Lower lobe of right lung (tissue), 2 donors: ENCODE measurements around the gene CORO2B. TPM values are rescaled to one million over a fixed set of nuclear protein-coding genes. Genes with fewer than 3 reads are reported as not detected.

ENCODE experiments used
- ATAC-seq, 2 donors: fragments of 200-7000 bp; cut with Tn5 transposase; one replicate each; pipeline ENCODE4 v1.9.1; 2020 to 2022; ENCODE audit warnings: mild to moderate bottlenecking in 2 of 2, moderate library complexity in 2 of 2
- DNase-seq: peaks from one replicate; pipeline ENCODE4 v3.0.0-alpha.2; 2020
- H3K27ac ChIP-seq: fragments of 200-600 bp; one replicate; pipeline ENCODE4 v1.8.0; 2022
- H3K27me3 ChIP-seq: fragments of 200-600 bp; one replicate; pipeline ENCODE4 v1.8.0; 2022; ENCODE audit warnings: low read depth
- H3K36me3 ChIP-seq: fragments of 200-600 bp; one replicate; pipeline ENCODE4 v1.8.0; 2022; ENCODE audit warnings: mild to moderate bottlenecking
- H3K4me1 ChIP-seq: fragments of 200-600 bp; one replicate; pipeline ENCODE4 v1.8.0; 2022
- H3K4me3 ChIP-seq: fragments of 200-600 bp; one replicate; pipeline ENCODE4 v1.8.0; 2022; ENCODE audit warnings: mild to moderate bottlenecking
- H3K9me3 ChIP-seq: fragments of 200-600 bp; one replicate; pipeline ENCODE4 v1.8.0; 2022
- intact Hi-C: fragments of 100-400 bp; cut with DNase I; formaldehyde crosslinking; loops from one replicate; pipeline ENCODE4 v1.11.0; 2022
- total RNA-seq: library from RNA; stranded (reverse); fragmentation: NEBNext Ultra II Directional; extraction: Animal tissue kit (Norgen Biotek cat#: 25700); gene quantifications from one replicate; pipeline ENCODE4 v1.2.1, GENCODE V29; 2021
- TF ChIP-seq, protein P1 (sequence below): fragments of 200-600 bp; IDR thresholded peaks from one replicate; pipeline ENCODE4 v1.8.0; 2022; ENCODE audit warnings: antibody characterized with exemption, mild to moderate bottlenecking
- donor health status: DM: no; HTN: yes; CAD: no; lungs with severe emphysema.

CORO2B gene
- total RNA-seq, 1 donor from 2014 or later: 6.8 TPM

DNA sequence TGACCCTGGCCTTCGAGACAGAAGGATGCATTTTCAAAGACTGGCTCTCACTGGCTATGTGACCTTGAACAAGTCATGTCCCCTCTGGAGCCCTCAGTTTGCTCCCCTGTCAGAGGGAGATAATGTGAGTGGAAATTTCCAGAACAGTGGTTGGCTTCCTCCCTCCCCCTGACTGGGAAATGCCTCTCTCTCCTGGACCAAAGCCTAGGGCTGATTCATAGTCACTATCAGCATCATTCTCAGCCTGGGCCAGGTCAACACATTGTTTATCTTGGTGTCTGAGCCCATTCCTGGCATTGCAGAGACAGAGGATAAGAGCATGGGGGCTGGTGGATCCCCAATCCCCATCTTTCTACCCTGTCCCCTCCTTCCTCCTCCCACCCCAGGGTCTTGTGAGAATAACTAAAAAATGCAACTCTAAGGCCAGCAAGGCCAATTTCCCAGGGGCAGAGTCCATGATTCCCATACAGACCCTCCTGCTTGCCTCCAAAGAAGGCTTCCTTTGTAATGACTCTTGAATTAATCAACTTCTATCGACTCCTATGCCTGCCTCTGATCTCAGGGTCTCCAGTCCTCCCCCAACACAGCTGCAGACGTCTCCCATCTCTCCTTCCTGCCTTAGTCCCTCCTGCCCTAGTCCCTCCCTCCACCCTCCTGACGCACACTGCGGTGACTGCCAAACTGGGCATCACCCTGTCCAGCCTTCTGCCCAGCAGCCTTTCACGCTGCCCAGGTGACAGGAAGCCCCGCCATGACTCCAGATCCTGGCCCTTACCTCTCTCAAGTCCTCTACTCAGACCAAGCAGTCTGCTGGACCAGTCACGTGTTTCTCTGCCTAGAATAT lies 35.4 kb upstream of the CORO2B start:
- intact Hi-C loops: no loop called here
- no peaks in the 10 kb centered on the region for H3K4me1 ChIP-seq
- TF ChIP-seq, protein P1, sequence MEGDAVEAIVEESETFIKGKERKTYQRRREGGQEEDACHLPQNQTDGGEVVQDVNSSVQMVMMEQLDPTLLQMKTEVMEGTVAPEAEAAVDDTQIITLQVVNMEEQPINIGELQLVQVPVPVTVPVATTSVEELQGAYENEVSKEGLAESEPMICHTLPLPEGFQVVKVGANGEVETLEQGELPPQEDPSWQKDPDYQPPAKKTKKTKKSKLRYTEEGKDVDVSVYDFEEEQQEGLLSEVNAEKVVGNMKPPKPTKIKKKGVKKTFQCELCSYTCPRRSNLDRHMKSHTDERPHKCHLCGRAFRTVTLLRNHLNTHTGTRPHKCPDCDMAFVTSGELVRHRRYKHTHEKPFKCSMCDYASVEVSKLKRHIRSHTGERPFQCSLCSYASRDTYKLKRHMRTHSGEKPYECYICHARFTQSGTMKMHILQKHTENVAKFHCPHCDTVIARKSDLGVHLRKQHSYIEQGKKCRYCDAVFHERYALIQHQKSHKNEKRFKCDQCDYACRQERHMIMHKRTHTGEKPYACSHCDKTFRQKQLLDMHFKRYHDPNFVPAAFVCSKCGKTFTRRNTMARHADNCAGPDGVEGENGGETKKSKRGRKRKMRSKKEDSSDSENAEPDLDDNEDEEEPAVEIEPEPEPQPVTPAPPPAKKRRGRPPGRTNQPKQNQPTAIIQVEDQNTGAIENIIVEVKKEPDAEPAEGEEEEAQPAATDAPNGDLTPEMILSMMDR: no peak
- DNase-seq: no peak
- no peaks in the 10 kb centered on the region for H3K36me3 ChIP-seq
- H3K9me3 ChIP-seq: no peaks in the 10 kb centered on the region
- H3K27ac ChIP-seq: no peak overlapping the region
- H3K27me3 ChIP-seq: no peaks in the 10 kb centered on the region
- no peak overlapping the region for H3K4me3 ChIP-seq
- ATAC-seq: peak; percentile 67 to 68

DNA sequence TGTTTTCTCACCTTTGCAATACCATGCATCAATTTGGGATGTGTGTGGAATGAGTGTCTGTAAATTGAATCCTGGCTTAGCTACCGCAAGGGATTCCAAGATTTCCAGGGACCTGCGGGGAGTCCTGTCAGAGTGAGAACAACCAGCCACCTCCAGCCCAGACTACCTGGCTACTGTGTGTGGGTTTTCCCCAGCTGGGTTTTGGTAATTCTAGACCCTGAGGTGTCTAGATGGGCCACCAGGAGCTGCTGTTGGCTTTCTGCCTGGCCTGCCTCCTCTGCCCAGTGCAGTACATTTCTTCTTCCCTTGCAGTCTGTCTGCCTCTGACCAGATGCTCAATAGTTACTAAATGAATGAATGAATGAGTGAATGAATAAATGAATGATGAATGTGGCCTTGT lies 32.5 kb upstream of the CORO2B start:
- no peaks in the 10 kb centered on the region for H3K4me1 ChIP-seq
- DNase-seq (no peak), ATAC-seq (no peak)
- no peaks in the 10 kb centered on the region for H3K9me3 ChIP-seq
- no peaks in the 10 kb centered on the region for H3K36me3 ChIP-seq
- no peak overlapping the region for H3K27ac ChIP-seq
- no peak overlapping the region for H3K4me3 ChIP-seq
- intact Hi-C loops: no loop called here
- peaks cover 14% of the 10 kb centered on the region for H3K27me3 ChIP-seq
- TF ChIP-seq, protein P1: no peak

DNA sequence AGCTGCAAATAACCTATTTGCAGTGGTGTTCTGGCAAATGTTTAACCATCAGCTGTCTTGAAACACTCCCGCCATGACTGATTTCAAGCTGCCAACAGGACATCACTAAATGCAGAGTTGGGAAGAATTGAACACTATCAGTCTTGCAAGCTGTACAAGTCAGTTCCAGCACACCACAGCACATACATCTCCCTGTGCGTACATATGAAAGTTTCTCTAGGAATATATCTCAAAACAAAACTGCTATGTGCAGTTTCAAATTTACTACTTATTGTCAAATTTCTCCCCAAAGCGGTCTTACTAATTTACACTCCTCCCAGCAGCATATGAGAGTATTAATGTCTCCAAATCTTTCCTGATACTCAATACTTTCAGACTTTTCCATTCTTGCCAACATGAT lies 30.4 kb upstream of the CORO2B start:
- H3K27ac ChIP-seq: no peak overlapping the region
- H3K9me3 ChIP-seq: no peaks in the 10 kb centered on the region
- DNase-seq (no peak), ATAC-seq (no peak)
- intact Hi-C loops: no loop called here
- TF ChIP-seq, protein P1: no peak
- H3K27me3 ChIP-seq: peaks cover 14% of the 10 kb centered on the region
- H3K4me1 ChIP-seq: no peaks in the 10 kb centered on the region
- H3K4me3 ChIP-seq: no peak overlapping the region
- H3K36me3 ChIP-seq: no peaks in the 10 kb centered on the region

DNA sequence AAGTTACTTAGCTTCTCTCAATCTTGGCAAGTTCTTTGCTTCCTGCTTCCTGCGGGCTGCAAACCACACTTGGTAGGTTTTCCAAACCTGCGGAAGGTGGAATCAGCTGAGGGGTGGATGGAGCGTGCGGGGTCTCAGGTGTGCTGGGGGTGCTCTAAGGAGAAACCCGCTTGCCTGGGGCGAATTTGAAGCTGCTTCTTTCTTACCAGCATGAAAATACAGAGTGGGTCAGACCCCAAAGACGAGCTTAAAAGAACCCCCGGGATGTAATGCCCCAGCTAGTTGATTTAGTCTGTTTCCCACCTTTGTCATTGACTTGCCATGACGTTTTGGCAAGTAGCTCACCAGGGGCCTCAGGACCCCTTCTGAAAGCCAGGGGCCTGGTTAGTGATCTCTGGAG lies 28.8 kb upstream of the CORO2B start:
- H3K4me3 ChIP-seq: no peak overlapping the region
- ATAC-seq (no peak), DNase-seq (no peak)
- peaks cover 22% of the 10 kb centered on the region for H3K27me3 ChIP-seq
- H3K36me3 ChIP-seq: no peaks in the 10 kb centered on the region
- H3K27ac ChIP-seq: no peak overlapping the region
- H3K9me3 ChIP-seq: no peaks in the 10 kb centered on the region
- TF ChIP-seq, protein P1: no peak
- intact Hi-C loops: loop anchor here (10.0 kb wide), 1 partner anchor 325 kb away; no protein-coding TSS in a partner anchor
- no peaks in the 10 kb centered on the region for H3K4me1 ChIP-seq

DNA sequence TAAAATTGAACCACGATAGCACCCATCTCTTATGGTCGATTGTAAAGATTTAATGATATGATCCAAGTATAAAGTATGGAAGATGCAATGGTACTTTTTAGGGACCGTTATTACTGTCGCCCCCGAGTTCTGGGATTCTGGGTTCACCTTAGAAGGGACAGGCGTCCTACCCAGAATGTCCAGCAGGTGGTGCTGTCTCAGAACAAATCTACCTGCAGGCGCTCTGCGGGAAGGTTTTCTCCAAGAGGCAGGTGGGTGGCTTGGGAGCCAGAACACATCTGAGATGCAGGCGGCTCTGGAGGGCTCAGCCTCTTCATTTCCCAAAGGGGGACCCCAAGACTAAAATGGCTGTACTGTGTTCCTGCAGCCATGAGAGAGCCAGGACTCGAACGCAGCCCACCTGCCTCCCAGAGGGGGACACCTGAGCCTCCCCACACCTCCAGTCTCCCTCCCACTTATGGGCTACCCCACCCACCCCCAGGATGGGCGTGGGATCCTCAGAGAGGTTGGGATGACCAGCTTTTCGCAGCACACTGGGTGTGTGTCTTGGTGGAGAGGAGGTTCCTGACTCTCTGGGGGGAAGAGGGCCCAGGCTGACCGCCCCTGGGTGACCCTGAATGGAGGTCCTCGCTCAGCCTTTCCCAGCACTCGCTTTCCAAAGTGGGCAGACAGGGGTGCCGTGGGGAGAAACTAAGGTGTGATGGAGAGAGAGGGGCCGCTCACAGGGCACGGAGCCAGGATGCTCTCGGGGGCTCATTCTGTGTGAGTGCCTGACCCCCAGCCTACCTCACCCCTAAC lies 28.1 kb upstream of the CORO2B start:
- intact Hi-C loops: loop anchor here (10.0 kb wide), 1 partner anchor 324 kb away; no protein-coding TSS in a partner anchor
- DNase-seq (peak; percentile 76), ATAC-seq (peak; percentile 69)
- Histone ChIP-seq H3K4me3 (no peak overlapping the region), H3K36me3 (no peaks in the 10 kb centered on the region), H3K27ac (no peak overlapping the region), H3K4me1 (no peaks in the 10 kb centered on the region), H3K9me3 (no peaks in the 10 kb centered on the region), H3K27me3 (peaks cover 23% of the 10 kb centered on the region)
- TF ChIP-seq, protein P1: peak; percentile 92
